GM13977 (cell line): ENCODE results near the gene POM121C.
"Not testable (repeated sequence)": the region's sequence is repeated elsewhere in the genome, so short reads cannot be mapped to it uniquely, and the experiment has no call there.

Source experiments
- DNase-seq: peaks from one replicate; pipeline ENCODE4 v3.0.0; 2012; ENCODE audit warnings: low spot score
- in situ Hi-C: fragments of 300-500 bp; cut with MboI; formaldehyde crosslinking; loops from one replicate; pipeline ENCODE4 v1.12.0; 2022; ENCODE audit warnings: low sequenced_read_pairs, low pct_unique_long_range_greater_than_20kb, mixed read lengths, inconsistent platforms; ENCODE audit not compliant: unreplicated experiment

Gene POM121C

GRCh38 chr7:75415428-75415817 is 70.7 kb downstream of the POM121C start:
- in situ Hi-C loops, DNase-seq: not testable (repeated sequence)

- DNase-seq, in situ Hi-C loops: not testable (repeated sequence)
Observed at GRCh38 chr7:75414708-75415427, 71.2 kb downstream of the POM121C start.

- DNase-seq, in situ Hi-C loops: not testable (repeated sequence)
Observed at GRCh38 chr7:75414204-75414603, 71.9 kb downstream of the POM121C start.

GRCh38 chr7:75410823-75411173 is 75.3 kb downstream of the POM121C start:
- DNase-seq, in situ Hi-C loops: not testable (repeated sequence)

- DNase-seq, in situ Hi-C loops: not testable (repeated sequence)
Observed at GRCh38 chr7:75409880-75410822, 75.9 kb downstream of the POM121C start.

GRCh38 chr7:75404663-75405062 is 81.4 kb downstream of the POM121C start:
- DNase-seq, in situ Hi-C loops: not testable (repeated sequence)

- DNase-seq, in situ Hi-C loops: not testable (repeated sequence)
Observed at GRCh38 chr7:75403455-75404443, 82.3 kb downstream of the POM121C start.

GRCh38 chr7:75400575-75400974 is 85.5 kb downstream of the POM121C start:
- in situ Hi-C loops, DNase-seq: not testable (repeated sequence)

GRCh38 chr7:75398771-75399700 is 87.1 kb downstream of the POM121C start:
- in situ Hi-C loops, DNase-seq: not testable (repeated sequence)

- DNase-seq, in situ Hi-C loops: not testable (repeated sequence)
Observed at GRCh38 chr7:75397865-75398264, 88.2 kb downstream of the POM121C start.

GRCh38 chr7:75395329-75395728 is 90.8 kb downstream of the POM121C start, which contains the start of gene TRIM73:
TSS of gene TRIM73 (plus strand) at chr7:75395629. CDS start at chr7:75398934, 3,305 bp downstream.
- DNase-seq, in situ Hi-C loops: not testable (repeated sequence)

- DNase-seq, in situ Hi-C loops: not testable (repeated sequence)
Observed at GRCh38 chr7:75393194-75393593, 92.9 kb downstream of the POM121C start.

- in situ Hi-C loops, DNase-seq: not testable (repeated sequence)
Observed at GRCh38 chr7:75374519-75375317, 111.4 kb downstream of the POM121C start.

GRCh38 chr7:75374144-75374518 is 112.0 kb downstream of the POM121C start:
- in situ Hi-C loops, DNase-seq: not testable (repeated sequence)

GRCh38 chr7:75367313-75367712 is 118.8 kb downstream of the POM121C start:
- in situ Hi-C loops, DNase-seq: not testable (repeated sequence)
